Loucy (cell line): ENCODE results near the gene PPIP5K2.

ENCODE experiments used
- H2AFZ ChIP-seq: fragments of 200-600 bp; sonication (generic); 2 replicates; pipeline ENCODE4 v1.6.0; 2016; ENCODE audit warnings: antibody characterized with exemption, mild to moderate bottlenecking, low read length, moderate library complexity
- H3F3A ChIP-seq: fragments of 200-600 bp; 2 replicates; pipeline ENCODE4 v1.6.0; 2016; ENCODE audit warnings: antibody characterized with exemption, low read depth, mild to moderate bottlenecking
- H3K27me3 ChIP-seq: fragments of 200-600 bp; sonication (generic); 2 replicates; pipeline ENCODE4 v1.6.1; 2014; ENCODE audit warnings: low read length, mild to moderate bottlenecking; ENCODE audit not compliant: insufficient read depth, poor library complexity, severe bottlenecking
- H3K36me3 ChIP-seq: fragments of 200-600 bp; sonication (generic); 2 replicates; pipeline ENCODE4 v1.6.1; 2016; ENCODE audit warnings: low read length; ENCODE audit not compliant: insufficient read depth
- H3K4me1 ChIP-seq: fragments of 200-600 bp; sonication (generic); 2 replicates; pipeline ENCODE4 v1.5.1; 2014; ENCODE audit warnings: low read length, mild to moderate bottlenecking; ENCODE audit not compliant: insufficient read depth, poor library complexity, severe bottlenecking
- H3K4me2 ChIP-seq: fragments of 200-600 bp; sonication (generic); 2 replicates; pipeline ENCODE4 v1.6.0; 2014; ENCODE audit warnings: antibody characterized with exemption, low read length, low read depth, mild to moderate bottlenecking; ENCODE audit not compliant: poor library complexity, severe bottlenecking
- H3K4me3 ChIP-seq: fragments of 200-600 bp; sonication (generic); 2 replicates; pipeline ENCODE4 v1.5.1; 2014; ENCODE audit warnings: low read length, mild to moderate bottlenecking, mixed read lengths; ENCODE audit not compliant: poor library complexity, severe bottlenecking
- H3K79me2 ChIP-seq: fragments of 200-600 bp; sonication (generic); 2 replicates; pipeline ENCODE4 v1.6.1; 2014; ENCODE audit warnings: low read length; ENCODE audit not compliant: insufficient read depth
- H3K9ac ChIP-seq: fragments of 200-600 bp; sonication (generic); 2 replicates; pipeline ENCODE4 v1.6.0; 2014; ENCODE audit warnings: mild to moderate bottlenecking, low read depth, low read length, moderate library complexity; ENCODE audit not compliant: poor library complexity, severe bottlenecking
- H3K9me2 ChIP-seq: fragments of 200-600 bp; sonication (generic); replicated peaks from 2 replicates; pipeline ENCODE4 v1.6.1; 2016; ENCODE audit warnings: low read depth, low read length, mixed read lengths
- H3K9me3 ChIP-seq: fragments of 200-600 bp; sonication (generic); 2 replicates; pipeline ENCODE4 v1.6.1; 2014; ENCODE audit warnings: mild to moderate bottlenecking, antibody characterized with exemption, low read length, low read depth; ENCODE audit not compliant: insufficient read depth
- H4K20me1 ChIP-seq: fragments of 200-600 bp; sonication (generic); 2 replicates; pipeline ENCODE4 v1.6.0; 2014; ENCODE audit warnings: antibody characterized with exemption, low read length, mild to moderate bottlenecking; ENCODE audit not compliant: insufficient read depth, poor library complexity, severe bottlenecking
- EZH2phosphoT487 ChIP-seq: fragments of 200-600 bp; IDR thresholded peaks from 2 replicates; pipeline ENCODE4 v1.6.1; 2018; ENCODE audit warnings: antibody characterized with exemption, mild to moderate bottlenecking, moderate library complexity, borderline replicate concordance
- TF ChIP-seq, protein P1 (sequence below): fragments of 200-600 bp; sonication (generic); conservative IDR thresholded peaks from 2 replicates; pipeline ENCODE4 v1.5.1; 2014; ENCODE audit warnings: mild to moderate bottlenecking, antibody characterized with exemption, low read length

PPIP5K2 gene

DNA sequence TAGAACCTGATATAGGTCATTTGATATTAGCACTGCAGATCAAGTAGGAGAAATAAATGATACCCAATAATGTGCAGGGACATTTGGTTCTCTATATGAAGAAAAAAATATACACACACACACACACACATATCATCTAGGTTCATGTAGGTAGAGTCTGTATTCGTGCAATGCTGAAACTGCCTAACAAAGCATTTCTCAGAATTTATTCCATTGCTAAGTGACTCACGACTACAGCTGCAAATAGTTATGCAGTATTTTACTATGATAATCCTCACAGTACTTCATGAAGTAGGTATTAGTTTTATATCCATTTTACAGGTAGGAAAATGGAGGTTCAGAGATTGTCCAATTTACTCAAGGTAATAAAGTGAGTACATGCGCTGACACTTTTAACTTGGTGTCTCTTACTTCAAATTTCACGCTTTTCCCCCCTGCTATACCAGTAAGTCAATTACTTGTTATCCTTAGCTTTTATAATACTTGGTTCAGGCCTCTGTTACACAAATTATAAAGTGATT is 2.6 kb upstream of the PPIP5K2 start:
- Histone ChIP-seq H3K4me2 (peak overlapping the region; percentile 85), H3K9ac (no peak overlapping the region), H3K36me3 (no peaks in the 10 kb centered on the region), H3F3A (peaks cover 5% of the 10 kb centered on the region; the same call in 1 of the 2 replicates), H3K79me2 (peaks cover 46% of the 10 kb centered on the region), H3K9me3 (no peaks in the 10 kb centered on the region), H3K27me3 (no peaks in the 10 kb centered on the region), H3K4me1 (peaks cover 24% of the 10 kb centered on the region), H3K9me2 (no peaks in the 10 kb centered on the region), H3K4me3 (no peak overlapping the region), H2AFZ (no peak overlapping the region), H4K20me1 (peaks cover under 1% of the 10 kb centered on the region)
- TF ChIP-seq EZH2phosphoT487 = no peak
- TF ChIP-seq, protein P1, sequence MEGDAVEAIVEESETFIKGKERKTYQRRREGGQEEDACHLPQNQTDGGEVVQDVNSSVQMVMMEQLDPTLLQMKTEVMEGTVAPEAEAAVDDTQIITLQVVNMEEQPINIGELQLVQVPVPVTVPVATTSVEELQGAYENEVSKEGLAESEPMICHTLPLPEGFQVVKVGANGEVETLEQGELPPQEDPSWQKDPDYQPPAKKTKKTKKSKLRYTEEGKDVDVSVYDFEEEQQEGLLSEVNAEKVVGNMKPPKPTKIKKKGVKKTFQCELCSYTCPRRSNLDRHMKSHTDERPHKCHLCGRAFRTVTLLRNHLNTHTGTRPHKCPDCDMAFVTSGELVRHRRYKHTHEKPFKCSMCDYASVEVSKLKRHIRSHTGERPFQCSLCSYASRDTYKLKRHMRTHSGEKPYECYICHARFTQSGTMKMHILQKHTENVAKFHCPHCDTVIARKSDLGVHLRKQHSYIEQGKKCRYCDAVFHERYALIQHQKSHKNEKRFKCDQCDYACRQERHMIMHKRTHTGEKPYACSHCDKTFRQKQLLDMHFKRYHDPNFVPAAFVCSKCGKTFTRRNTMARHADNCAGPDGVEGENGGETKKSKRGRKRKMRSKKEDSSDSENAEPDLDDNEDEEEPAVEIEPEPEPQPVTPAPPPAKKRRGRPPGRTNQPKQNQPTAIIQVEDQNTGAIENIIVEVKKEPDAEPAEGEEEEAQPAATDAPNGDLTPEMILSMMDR = no peak

- peak overlapping the region; percentile 82 for H2AFZ ChIP-seq
- peaks cover 59% of the 10 kb centered on the region for H3K79me2 ChIP-seq
- H3K4me3 ChIP-seq = peak overlapping the region; percentile 85
- H3K9ac ChIP-seq = peak overlapping the region; percentile 94
- no peaks in the 10 kb centered on the region for H3K36me3 ChIP-seq
- H3K9me2 ChIP-seq = no peaks in the 10 kb centered on the region
- TF ChIP-seq, protein P1 = no peak
- TF ChIP-seq EZH2phosphoT487 = no peak
- peaks cover 5% of the 10 kb centered on the region for H4K20me1 ChIP-seq
- H3K9me3 ChIP-seq = no peaks in the 10 kb centered on the region
- H3K4me1 ChIP-seq = peaks cover 22% of the 10 kb centered on the region
- no peaks in the 10 kb centered on the region for H3K27me3 ChIP-seq
- H3F3A ChIP-seq = peaks cover 5% of the 10 kb centered on the region; the same call in 1 of the 2 replicates
- peak overlapping the region; percentile 85 for H3K4me2 ChIP-seq
Observed at GRCh38 chr5:103119070-103119764, 884 bp upstream of the PPIP5K2 start.

DNA sequence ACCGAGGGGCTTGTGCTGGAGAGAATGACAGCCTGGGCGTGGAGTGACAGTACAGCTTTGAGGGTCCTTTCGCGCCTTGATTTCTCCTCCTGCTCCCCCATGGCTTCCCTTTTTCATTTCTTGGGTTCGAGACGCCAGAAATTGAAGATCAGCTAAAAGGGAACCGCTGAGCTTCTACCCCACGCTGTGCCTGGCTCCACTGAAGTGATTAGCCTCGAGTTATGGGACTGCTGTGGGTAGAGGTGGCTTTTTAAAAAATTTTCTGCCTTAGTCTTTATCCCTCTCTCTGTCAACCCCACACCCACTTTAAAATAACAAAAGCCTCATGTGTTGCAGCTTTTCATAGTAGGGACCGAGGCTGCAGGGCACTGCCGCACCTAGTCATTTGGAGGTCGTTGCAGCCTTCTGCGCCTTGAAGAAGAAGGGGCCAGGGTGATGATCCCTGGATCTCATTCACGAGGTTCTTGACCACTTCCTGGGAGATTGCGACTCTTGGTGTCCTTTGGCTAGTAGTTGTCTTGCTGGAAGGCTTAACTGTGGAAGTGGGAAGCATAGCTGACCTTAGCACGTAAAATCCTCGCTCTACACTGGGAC is 603 bp downstream of the PPIP5K2 start:
- peak overlapping the region; percentile 91 for H3K9ac ChIP-seq
- peaks cover 5% of the 10 kb centered on the region; the same call in 1 of the 2 replicates for H3F3A ChIP-seq
- peak overlapping the region; percentile 76; the same call in 1 of the 2 replicates for H2AFZ ChIP-seq
- H3K4me1 ChIP-seq = peaks cover 22% of the 10 kb centered on the region
- H3K4me3 ChIP-seq = peak overlapping the region; percentile 85
- H4K20me1 ChIP-seq = peaks cover 5% of the 10 kb centered on the region
- peak overlapping the region; percentile 91 for H3K4me2 ChIP-seq
- TF ChIP-seq, protein P1 = no peak
- no peak for TF ChIP-seq EZH2phosphoT487
- no peaks in the 10 kb centered on the region for H3K9me2 ChIP-seq
- no peaks in the 10 kb centered on the region for H3K36me3 ChIP-seq
- H3K9me3 ChIP-seq = no peaks in the 10 kb centered on the region
- peaks cover 58% of the 10 kb centered on the region for H3K79me2 ChIP-seq
- H3K27me3 ChIP-seq = no peaks in the 10 kb centered on the region
